Measurements from ENCODE around the gene LSR.

GRCh38 chr19:35206379-35206778 is 42.4 kb upstream of the LSR start:
- TF ChIP-seq SUZ12 (IDR thresholded peaks at IDR 0.05; ENCODE audit: extremely low read depth, insufficient read depth, insufficient read length) (no peak), YY1 (IDR thresholded peaks at IDR 0.05; ENCODE audit: insufficient read depth, insufficient read length) (no peak)

All from NT2/D1 (cell line).